Skeletal muscle tissue (tissue), 4 donors: ENCODE measurements around the gene SERBP1. TPM values are rescaled to one million over a fixed set of nuclear protein-coding genes. Genes with fewer than 3 reads are reported as not detected.

Experiments
- H3K27ac ChIP-seq: one replicate; pipeline ENCODE4 v1.7.0; 2013; ENCODE audit warnings: mild to moderate bottlenecking, low read depth, low read length, inconsistent platforms
- H3K27me3 ChIP-seq, 3 donors: one replicate each; pipeline ENCODE4 v1.7.0; 2013; ENCODE audit warnings: low read length in 3 of 3; ENCODE audit not compliant: control insufficient read depth in 3 of 3, insufficient read depth in 3 of 3
- H3K36me3 ChIP-seq, 3 donors: one replicate each; pipeline ENCODE4 v1.7.0; 2013; ENCODE audit warnings: low read length in 3 of 3; ENCODE audit not compliant: control insufficient read depth in 3 of 3, insufficient read depth in 3 of 3
- H3K4me1 ChIP-seq, 3 donors: one replicate each; pipeline ENCODE4 v1.7.0; 2013; ENCODE audit warnings: low read length in 3 of 3, mild to moderate bottlenecking in 3 of 3; ENCODE audit not compliant: control insufficient read depth in 3 of 3, insufficient read depth in 3 of 3
- H3K4me3 ChIP-seq, 3 donors: one replicate each; pipeline ENCODE4 v1.7.0; 2013; ENCODE audit warnings: low read length in 3 of 3
- H3K9ac ChIP-seq, 3 donors: one replicate each; pipeline ENCODE4 v1.7.0; 2013; ENCODE audit warnings: low read length in 3 of 3, mild to moderate bottlenecking in 3 of 3, moderate library complexity in 2 of 3, low read depth in 1 of 3
- H3K9me3 ChIP-seq, 3 donors: one replicate each; pipeline ENCODE4 v1.7.0; 2013; ENCODE audit warnings: low read length in 3 of 3; ENCODE audit not compliant: control insufficient read depth in 3 of 3
- total RNA-seq: library from RNA; depleted of rRNA; stranded (reverse); fragments of >200 nt; gene quantifications from one replicate; pipeline ENCODE4 v1.2.3, GENCODE V29; 2014
- donor health status: Osteomylitis.

SERBP1 gene
- total RNA-seq, 1 donor from 2014 or later = 187 TPM

- peak overlapping the region in 1 of 3 donors; percentile 3 for H3K9ac ChIP-seq
- peaks cover 5 to 16% (median 14%) of the 10 kb centered on the region in 3 donors for H3K4me1 ChIP-seq
- no peak overlapping the region for H3K4me3 ChIP-seq
- peaks cover 0 to 11% (median 0%) of the 10 kb centered on the region in 3 donors for H3K36me3 ChIP-seq
- H3K27me3 ChIP-seq = no peaks in the 10 kb centered on the region
- H3K27ac ChIP-seq = no peak overlapping the region
- H3K9me3 ChIP-seq = no peaks in the 10 kb centered on the region
Observed at GRCh38 chr1:67376381-67376780, 53.8 kb downstream of the SERBP1 start.

GRCh38 chr1:67372898-67373297 is 57.3 kb downstream of the SERBP1 start:
- H3K4me1 ChIP-seq = peaks cover 10 to 20% (median 19%) of the 10 kb centered on the region in 3 donors
- H3K9ac ChIP-seq = no peak overlapping the region
- no peaks in the 10 kb centered on the region for H3K9me3 ChIP-seq
- no peak overlapping the region for H3K4me3 ChIP-seq
- no peaks in the 10 kb centered on the region for H3K36me3 ChIP-seq
- H3K27ac ChIP-seq = peak overlapping the region; percentile 73
- no peaks in the 10 kb centered on the region for H3K27me3 ChIP-seq

- no peaks in the 10 kb centered on the region for H3K9me3 ChIP-seq
- peaks cover 7 to 17% (median 14%) of the 10 kb centered on the region in 3 donors for H3K4me1 ChIP-seq
- no peaks in the 10 kb centered on the region for H3K27me3 ChIP-seq
- no peak overlapping the region for H3K9ac ChIP-seq
- no peaks in the 10 kb centered on the region for H3K36me3 ChIP-seq
- no peak overlapping the region for H3K4me3 ChIP-seq
- H3K27ac ChIP-seq = peak overlapping the region; percentile 73
Observed at GRCh38 chr1:67372136-67372535, 58.1 kb downstream of the SERBP1 start.

- H3K27ac ChIP-seq = peak overlapping the region; percentile 73
Observed at GRCh38 chr1:67371681-67372080, 58.5 kb downstream of the SERBP1 start.

GRCh38 chr1:67371043-67371442 is 59.2 kb downstream of the SERBP1 start:
- Histone ChIP-seq H3K4me1 (peaks cover 5 to 7% (median 6%) of the 10 kb centered on the region in 3 donors), H3K27me3 (no peaks in the 10 kb centered on the region), H3K36me3 (no peaks in the 10 kb centered on the region), H3K4me3 (peak overlapping the region in 1 of 3 donors; percentile 47), H3K27ac (peak overlapping the region; percentile 73), H3K9ac (peak overlapping the region in 1 of 3 donors; percentile 42), H3K9me3 (no peaks in the 10 kb centered on the region)

More at GRCh38 chr1:67371681-67372080, 58.5 kb downstream of the SERBP1 start:
- Histone ChIP-seq H3K9ac (peak overlapping the region in 2 of 3 donors; percentile 25 to 42), H3K9me3 (no peaks in the 10 kb centered on the region), H3K4me3 (no peak overlapping the region), H3K36me3 (no peaks in the 10 kb centered on the region), H3K4me1 (peaks cover 7 to 13% (median 11%) of the 10 kb centered on the region in 3 donors), H3K27me3 (no peaks in the 10 kb centered on the region)

- Histone ChIP-seq H3K9me3 (no peaks in the 10 kb centered on the region), H3K4me3 (no peak overlapping the region), H3K4me1 (peaks cover 5 to 7% (median 6%) of the 10 kb centered on the region in 3 donors), H3K36me3 (no peaks in the 10 kb centered on the region), H3K27me3 (no peaks in the 10 kb centered on the region), H3K9ac (no peak overlapping the region), H3K27ac (no peak overlapping the region)
Observed at GRCh38 chr1:67368046-67368514, 62.1 kb downstream of the SERBP1 start.

GRCh38 chr1:67367370-67368045 is 62.7 kb downstream of the SERBP1 start:
- no peaks in the 10 kb centered on the region for H3K9me3 ChIP-seq
- peaks cover 5 to 7% (median 6%) of the 10 kb centered on the region in 3 donors for H3K4me1 ChIP-seq
- H3K27ac ChIP-seq = no peak overlapping the region
- H3K4me3 ChIP-seq = no peak overlapping the region
- no peak overlapping the region for H3K9ac ChIP-seq
- no peaks in the 10 kb centered on the region for H3K36me3 ChIP-seq
- H3K27me3 ChIP-seq = no peaks in the 10 kb centered on the region

GRCh38 chr1:67361641-67362040 is 68.6 kb downstream of the SERBP1 start:
- Histone ChIP-seq H3K9me3 (no peaks in the 10 kb centered on the region), H3K27ac (no peak overlapping the region), H3K36me3 (no peaks in the 10 kb centered on the region), H3K4me1 (no peaks in the 10 kb centered on the region), H3K9ac (no peak overlapping the region), H3K4me3 (no peak overlapping the region), H3K27me3 (no peaks in the 10 kb centered on the region)

GRCh38 chr1:67359592-67359991 is 70.6 kb downstream of the SERBP1 start:
- Histone ChIP-seq H3K27me3 (no peaks in the 10 kb centered on the region), H3K36me3 (peaks cover 0 to 2% (median 1%) of the 10 kb centered on the region in 3 donors), H3K4me1 (no peaks in the 10 kb centered on the region), H3K4me3 (no peak overlapping the region), H3K9ac (no peak overlapping the region), H3K27ac (no peak overlapping the region), H3K9me3 (no peaks in the 10 kb centered on the region)
